ENCODE results near the gene TCIRG1. TPM values are rescaled to one million over a fixed set of nuclear protein-coding genes. Genes with fewer than 3 reads are reported as not detected.

Gene TCIRG1
- total RNA-seq, 6 experiments from 2014 or later, result 39.4 to 97.1 (median 69.3) TPM

DNA sequence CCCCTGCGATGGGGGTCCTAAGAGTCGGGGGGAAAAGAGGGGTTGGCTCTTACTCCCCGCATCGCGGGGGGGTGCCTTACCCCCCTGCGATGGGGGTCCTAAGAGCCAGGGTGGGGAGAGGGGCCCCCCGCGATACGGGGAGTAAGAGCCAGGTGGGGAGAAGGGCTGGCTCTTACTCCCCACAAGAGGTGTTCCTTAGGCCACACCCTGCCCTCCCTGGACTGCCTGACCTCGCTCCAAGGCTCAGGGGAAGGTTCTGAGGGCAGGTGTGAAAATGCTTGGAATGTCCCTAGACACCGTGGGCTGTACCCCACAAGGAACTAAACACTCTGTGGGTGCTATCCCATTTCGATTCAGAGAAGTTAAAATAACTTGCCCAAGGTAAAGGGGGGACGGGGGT lies 42.8 kb upstream of the TCIRG1 start:
- Histone ChIP-seq H3K4me3 (no peak overlapping the region), H3K9me3 (no peaks in the 10 kb centered on the region), H3K27ac (no peak overlapping the region), H3K36me3 (no peaks in the 10 kb centered on the region), H3K27me3 (no peaks in the 10 kb centered on the region), H3K4me1 (no peaks in the 10 kb centered on the region)
- ATAC-seq, result no peak
- no peak for TF ChIP-seq POLR2A (IDR thresholded peaks at IDR 0.05)
- TF ChIP-seq, protein P1, sequence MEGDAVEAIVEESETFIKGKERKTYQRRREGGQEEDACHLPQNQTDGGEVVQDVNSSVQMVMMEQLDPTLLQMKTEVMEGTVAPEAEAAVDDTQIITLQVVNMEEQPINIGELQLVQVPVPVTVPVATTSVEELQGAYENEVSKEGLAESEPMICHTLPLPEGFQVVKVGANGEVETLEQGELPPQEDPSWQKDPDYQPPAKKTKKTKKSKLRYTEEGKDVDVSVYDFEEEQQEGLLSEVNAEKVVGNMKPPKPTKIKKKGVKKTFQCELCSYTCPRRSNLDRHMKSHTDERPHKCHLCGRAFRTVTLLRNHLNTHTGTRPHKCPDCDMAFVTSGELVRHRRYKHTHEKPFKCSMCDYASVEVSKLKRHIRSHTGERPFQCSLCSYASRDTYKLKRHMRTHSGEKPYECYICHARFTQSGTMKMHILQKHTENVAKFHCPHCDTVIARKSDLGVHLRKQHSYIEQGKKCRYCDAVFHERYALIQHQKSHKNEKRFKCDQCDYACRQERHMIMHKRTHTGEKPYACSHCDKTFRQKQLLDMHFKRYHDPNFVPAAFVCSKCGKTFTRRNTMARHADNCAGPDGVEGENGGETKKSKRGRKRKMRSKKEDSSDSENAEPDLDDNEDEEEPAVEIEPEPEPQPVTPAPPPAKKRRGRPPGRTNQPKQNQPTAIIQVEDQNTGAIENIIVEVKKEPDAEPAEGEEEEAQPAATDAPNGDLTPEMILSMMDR (IDR thresholded peaks at IDR 0.05), result no peak
- DNase-seq, result no peak
- intact Hi-C loops (cut with DNase I), result no loop called here
- 84% methylated on average over 4 of the region's 13 CpGs for WGBS (ENCODE audit: insufficient coverage, low coverage, low lambda C conversion rate, missing lambda C conversion rate)

DNA sequence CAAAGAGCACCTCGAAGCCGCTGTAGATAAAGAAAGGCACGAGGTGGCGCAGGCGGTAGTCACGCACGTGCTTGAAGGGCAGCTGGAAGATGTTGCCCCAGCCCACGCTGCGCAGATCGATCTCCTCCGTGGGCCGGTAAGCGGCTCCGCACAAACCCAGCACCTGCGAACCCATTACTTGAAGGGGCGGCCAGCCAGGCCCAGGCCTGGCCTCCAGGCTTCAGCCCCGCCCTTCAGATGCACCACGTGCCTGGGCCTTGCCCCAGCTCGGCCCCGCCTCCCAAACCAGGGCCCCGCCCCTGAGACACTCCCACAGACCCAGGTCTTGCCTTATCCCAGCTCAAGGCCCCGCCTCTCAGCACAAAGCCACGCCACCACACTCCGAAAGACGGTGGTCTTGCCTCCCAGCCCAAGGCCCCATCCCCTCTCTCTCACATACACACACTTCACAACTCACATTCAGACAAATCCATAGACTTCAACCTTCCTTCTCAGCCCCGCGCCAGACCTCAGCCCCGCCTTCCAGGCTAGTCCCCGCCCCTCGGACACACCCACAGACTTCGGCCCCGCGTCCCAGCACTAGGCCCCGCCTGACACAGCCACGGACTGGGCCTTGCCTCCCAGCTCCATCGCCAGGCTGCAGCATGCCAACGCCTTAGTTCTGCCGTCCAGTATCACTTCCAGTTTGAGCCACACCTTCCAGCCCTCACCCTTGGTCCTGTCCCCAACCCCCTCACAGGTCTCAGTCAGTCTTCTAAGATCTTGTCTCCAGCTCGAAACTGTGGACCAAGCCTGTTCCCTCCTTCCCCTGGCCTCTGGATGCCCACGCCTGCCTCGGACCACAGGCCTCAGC lies 42.0 kb upstream of the TCIRG1 start:
- ATAC-seq, result peak; percentile 76 to 85 (median 81)
- no peaks in the 10 kb centered on the region for H3K27me3 ChIP-seq
- WGBS (ENCODE audit: insufficient coverage, low coverage, low lambda C conversion rate, missing lambda C conversion rate), result 54% methylated on average over 17 of the region's 41 CpGs
- H3K36me3 ChIP-seq, result no peaks in the 10 kb centered on the region
- TF ChIP-seq, protein P1 (IDR thresholded peaks at IDR 0.05), result no peak
- no peak for TF ChIP-seq POLR2A (IDR thresholded peaks at IDR 0.05)
- H3K27ac ChIP-seq, result no peak overlapping the region
- H3K4me1 ChIP-seq, result no peaks in the 10 kb centered on the region
- peak in 1 of 3 donors; percentile 70 for DNase-seq
- intact Hi-C loops (cut with DNase I), result no loop called here
- no peaks in the 10 kb centered on the region for H3K9me3 ChIP-seq
- H3K4me3 ChIP-seq, result no peak overlapping the region

DNA sequence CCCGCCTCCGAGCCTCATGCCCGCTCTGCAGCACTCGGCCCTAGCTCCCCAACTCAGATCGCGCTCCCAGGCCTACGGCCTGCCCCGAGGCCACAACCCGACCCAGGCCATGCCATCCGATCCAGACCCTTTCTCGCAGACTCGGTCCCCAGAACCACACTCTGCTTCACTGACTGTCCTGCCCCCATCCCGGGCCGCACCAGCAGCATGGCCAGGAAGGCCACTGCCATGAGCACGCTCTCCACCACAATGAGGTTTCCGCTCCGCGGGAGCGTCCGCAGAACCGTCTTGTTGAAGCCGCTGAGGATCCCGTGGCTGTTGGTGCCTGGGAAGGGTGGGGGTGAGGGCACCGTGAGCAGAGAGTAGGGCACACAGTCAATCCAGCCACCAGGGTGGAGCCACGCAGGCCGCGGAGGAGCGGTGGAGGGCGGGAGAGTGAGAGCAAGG lies 41.3 kb upstream of the TCIRG1 start:
- Histone ChIP-seq H3K9me3 (no peaks in the 10 kb centered on the region), H3K27ac (no peak overlapping the region), H3K4me1 (no peaks in the 10 kb centered on the region), H3K4me3 (no peak overlapping the region), H3K36me3 (no peaks in the 10 kb centered on the region), H3K27me3 (no peaks in the 10 kb centered on the region)
- no peak for TF ChIP-seq POLR2A (IDR thresholded peaks at IDR 0.05)
- TF ChIP-seq, protein P1 (IDR thresholded peaks at IDR 0.05), result no peak
- ATAC-seq, result peak in 2 of 4 donors; percentile 7 to 17
- 93% methylated on average over 8 of the region's 29 CpGs for WGBS (ENCODE audit: insufficient coverage, low coverage, low lambda C conversion rate, missing lambda C conversion rate)
- no peak for DNase-seq
- intact Hi-C loops (cut with DNase I), result no loop called here

DNA sequence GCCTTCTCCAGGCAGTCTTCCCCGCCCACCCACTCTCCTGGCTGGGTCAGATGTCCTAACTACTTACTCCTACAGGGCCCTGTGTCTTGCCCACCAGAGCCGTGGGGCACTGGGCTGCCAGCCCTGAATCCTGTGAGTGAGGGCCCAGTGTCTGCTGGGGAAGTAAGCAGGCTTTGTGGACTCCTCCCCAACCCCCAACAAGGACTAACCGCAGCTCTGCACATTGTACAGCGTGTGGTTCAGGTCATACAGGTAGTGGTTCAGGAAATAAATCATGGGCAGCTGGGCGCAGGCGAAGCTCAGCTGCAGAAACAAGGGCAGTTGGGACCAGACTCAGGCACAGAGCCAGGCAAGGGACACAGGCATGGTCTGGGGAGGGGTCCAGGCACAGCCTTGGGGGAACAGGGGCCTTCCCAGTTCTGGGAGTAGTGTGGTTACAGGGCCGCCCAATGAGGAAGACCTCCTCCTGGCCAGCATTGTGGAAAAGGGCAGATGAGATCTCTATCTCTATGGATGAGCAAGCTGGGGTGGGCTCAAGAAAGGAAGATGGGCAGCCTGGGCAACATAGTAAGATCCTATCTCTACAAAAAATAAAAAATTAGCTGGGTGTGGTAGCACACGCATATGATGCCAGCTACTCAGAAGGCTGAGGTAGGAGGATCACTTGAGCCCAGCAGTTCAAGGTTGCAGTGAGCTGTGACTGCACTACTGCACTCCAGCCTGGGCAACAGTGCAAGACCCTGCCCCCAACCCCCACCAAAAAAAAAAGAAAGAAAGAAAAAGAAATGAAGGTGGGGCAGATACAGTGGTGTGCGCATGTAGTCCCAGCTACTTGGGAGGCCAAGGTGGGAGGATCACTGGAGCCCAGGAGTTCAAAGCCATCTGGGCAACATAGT lies 40.4 kb upstream of the TCIRG1 start:
- intact Hi-C loops (cut with DNase I), result no loop called here
- Histone ChIP-seq H3K9me3 (no peaks in the 10 kb centered on the region), H3K27me3 (no peaks in the 10 kb centered on the region), H3K4me3 (no peak overlapping the region), H3K27ac (no peak overlapping the region), H3K4me1 (peaks cover 0 to 4% (median 0%) of the 10 kb centered on the region in 4 donors), H3K36me3 (no peaks in the 10 kb centered on the region)
- WGBS (ENCODE audit: insufficient coverage, low coverage, low lambda C conversion rate, missing lambda C conversion rate), result 96% methylated on average over 4 of the region's 9 CpGs
- DNase-seq, result no peak
- TF ChIP-seq, protein P1 (IDR thresholded peaks at IDR 0.05), result no peak
- no peak for TF ChIP-seq POLR2A (IDR thresholded peaks at IDR 0.05)
- peak in 1 of 4 donors; percentile 9 for ATAC-seq
